NCI-H2029 (cell line): ENCODE results near the gene HMGB3.
"Not testable (repeated sequence)": the region's sequence is repeated elsewhere in the genome, so short reads cannot be mapped to it uniquely, and the experiment has no call there.

ENCODE experiments used
- DNase-seq: peaks from one replicate; lab custom pipeline; 2025; lab: John Stamatoyannopoulos, UW

HMGB3 gene

GRCh38 chrX:150982788-150983520 is at the start of gene HMGB3:
Gene HMGB3, plus strand, starts transcription at chrX:150983335. Its CDS starts 2,265 bp downstream, at chrX:150985600.
- peak; percentile 93 for DNase-seq

GRCh38 chrX:150933945-150934350 is 49.2 kb upstream of the HMGB3 start:
- DNase-seq = no peak

GRCh38 chrX:150934453-150934852 is 48.7 kb upstream of the HMGB3 start:
- peak; percentile 63 for DNase-seq

GRCh38 chrX:150935467-150935866 is 47.7 kb upstream of the HMGB3 start:
- no peak for DNase-seq

- no peak for DNase-seq
Observed at GRCh38 chrX:150936556-150936955, 46.6 kb upstream of the HMGB3 start.

GRCh38 chrX:150940844-150941495 is 42.2 kb upstream of the HMGB3 start:
- DNase-seq = peak; percentile 69

GRCh38 chrX:150941580-150941979 is 41.6 kb upstream of the HMGB3 start:
- no peak for DNase-seq

GRCh38 chrX:150942942-150943594 is 40.1 kb upstream of the HMGB3 start:
- DNase-seq = peak; percentile 50

GRCh38 chrX:150944233-150944632 is 38.9 kb upstream of the HMGB3 start:
- no peak for DNase-seq

- no peak for DNase-seq
Observed at GRCh38 chrX:150954951-150955350, 28.2 kb upstream of the HMGB3 start.

GRCh38 chrX:150955590-150955989 is 27.5 kb upstream of the HMGB3 start:
- DNase-seq = no peak

GRCh38 chrX:150958177-150958576 is 25.0 kb upstream of the HMGB3 start:
- peak; percentile 38 for DNase-seq

GRCh38 chrX:150959557-150959956 is 23.6 kb upstream of the HMGB3 start:
- DNase-seq = no peak

- DNase-seq = no peak
Observed at GRCh38 chrX:150961631-150962030, 21.5 kb upstream of the HMGB3 start.

- not testable (repeated sequence) for DNase-seq
Observed at GRCh38 chrX:150964416-150964815, 18.7 kb upstream of the HMGB3 start.

- DNase-seq = no peak
Observed at GRCh38 chrX:150966235-150966634, 16.9 kb upstream of the HMGB3 start.

- DNase-seq = no peak
Observed at GRCh38 chrX:150966742-150967141, 16.4 kb upstream of the HMGB3 start.

GRCh38 chrX:150967786-150968185 is 15.3 kb upstream of the HMGB3 start:
- DNase-seq = no peak

- DNase-seq = no peak
Observed at GRCh38 chrX:150968862-150969720, 14.0 kb upstream of the HMGB3 start.

- DNase-seq = no peak
Observed at GRCh38 chrX:150972450-150972849, 10.7 kb upstream of the HMGB3 start.

GRCh38 chrX:150975655-150976390 is 7.3 kb upstream of the HMGB3 start:
- DNase-seq = no peak
